ENCODE measurements around the gene CHCHD2.

GRCh38 chr7:56107954-56108258 is 1.6 kb upstream of the CHCHD2 start:
- TF ChIP-seq CTCF (IDR thresholded peaks at IDR 0.05) (no peak), POLR2A (IDR thresholded peaks at IDR 0.05) (no peak)

All from right lobe of liver (tissue), 4 donors.